NB4 (cell line): ENCODE data around the gene AOC3.
"Not testable (repeated sequence)": the region's sequence is repeated elsewhere in the genome, so short reads cannot be mapped to it uniquely, and the experiment has no call there.

Experiments used
- DNase-seq: peaks from one replicate; pipeline ENCODE4 v3.0.0; 2010; ENCODE audit warnings: low read depth
- H3K4me3 ChIP-seq: one replicate; pipeline ENCODE4 v1.5.1; 2011; ENCODE audit warnings: mild to moderate bottlenecking, low read depth, low read length, moderate library complexity
- CTCF ChIP-seq: IDR thresholded peaks from one replicate; pipeline ENCODE4 v1.5.1; 2012; ENCODE audit warnings: low read depth, low read length
- MAX ChIP-seq: IDR thresholded peaks from 2 replicates; pipeline ENCODE4 v1.6.1; 2011; ENCODE audit warnings: low read depth, low read length
- MYC ChIP-seq: IDR thresholded peaks from 2 replicates; pipeline ENCODE4 v1.6.1; 2011; ENCODE audit warnings: low read depth, low read length
- POLR2A ChIP-seq: IDR thresholded peaks from 2 replicates; pipeline ENCODE4 v1.6.1; 2011; ENCODE audit warnings: mild to moderate bottlenecking; ENCODE audit not compliant: insufficient read length; ENCODE audit errors: extremely low read depth

AOC3 gene

GRCh38 chr17:42853004-42853403 lies 2.0 kb downstream of the AOC3 start:
- no peak for TF ChIP-seq POLR2A
- no peak for TF ChIP-seq MAX
- no peak for TF ChIP-seq MYC
- TF ChIP-seq CTCF: no peak
- H3K4me3 ChIP-seq: no peak overlapping the region
- no peak for DNase-seq

- TF ChIP-seq MYC: no peak
- TF ChIP-seq CTCF: no peak
- no peak for TF ChIP-seq POLR2A
- TF ChIP-seq MAX: no peak
Measured at GRCh38 chr17:42853597-42853967, 2.6 kb downstream of the AOC3 start.

GRCh38 chr17:42853968-42854790 lies 3.2 kb downstream of the AOC3 start:
- TF ChIP-seq CTCF (no peak), MYC (no peak)
- H3K4me3 ChIP-seq: no peak overlapping the region
- DNase-seq: no peak

More at GRCh38 chr17:42853597-42853967, 2.6 kb downstream of the AOC3 start:
- no peak overlapping the region for H3K4me3 ChIP-seq
- DNase-seq: no peak

GRCh38 chr17:42855048-42855596 lies 4.1 kb downstream of the AOC3 start:
- no peak for DNase-seq
- H3K4me3 ChIP-seq: no peak overlapping the region
- no peak for TF ChIP-seq MAX
- no peak for TF ChIP-seq POLR2A
- no peak for TF ChIP-seq CTCF
- TF ChIP-seq MYC: no peak

GRCh38 chr17:42856093-42856492 lies 5.1 kb downstream of the AOC3 start:
- H3K4me3 ChIP-seq, DNase-seq: not testable (repeated sequence)

- DNase-seq: not testable (repeated sequence)
Measured at GRCh38 chr17:42856516-42856915, 5.5 kb downstream of the AOC3 start.

GRCh38 chr17:42857389-42857788 lies 6.4 kb downstream of the AOC3 start:
- H3K4me3 ChIP-seq: no peak overlapping the region
- no peak for DNase-seq
- TF ChIP-seq MAX: no peak
- no peak for TF ChIP-seq MYC
- no peak for TF ChIP-seq POLR2A
- no peak for TF ChIP-seq CTCF

More at GRCh38 chr17:42856516-42856915, 5.5 kb downstream of the AOC3 start:
- H3K4me3 ChIP-seq: not testable (repeated sequence)
